Esophagus squamous epithelium (tissue), 5 donors: ENCODE data around the gene PLEKHS1. TPM values are rescaled to one million over a fixed set of nuclear protein-coding genes. Genes with fewer than 3 reads are reported as not detected.

Experiments used
- DNase-seq: peaks from one replicate; lab custom pipeline; 2025; lab: John Stamatoyannopoulos, UW
- H3K27ac ChIP-seq, 4 donors: fragments of 200-600 bp; sonication (generic); one replicate each; pipeline ENCODE4 v1.5.1; 2016 to 2019; ENCODE audit warnings: mild to moderate bottlenecking in 1 of 4
- H3K27me3 ChIP-seq, 4 donors: fragments of 200-600 bp; sonication (generic); 1 replicate in 3 of 4; 2 replicates in 1 of 4; pipeline versions ENCODE4 v1.5.1 to v1.6.0; 2017 to 2021; ENCODE audit warnings: antibody characterized with exemption in 1 of 4
- H3K36me3 ChIP-seq, 3 donors: fragments of 200-600 bp; sonication (generic); one replicate each; pipeline ENCODE4 v1.5.1; 2016 to 2019
- H3K4me1 ChIP-seq, 3 donors: fragments of 200-600 bp; sonication (generic); one replicate each; pipeline ENCODE4 v1.5.1; 2017 to 2019
- H3K4me3 ChIP-seq, 4 donors: fragments of 200-600 bp; sonication (generic); 1 replicate in 3 of 4; 2 replicates in 1 of 4; pipeline ENCODE4 v1.5.1; 2016 to 2019; ENCODE audit warnings: mild to moderate bottlenecking in 2 of 4, moderate library complexity in 1 of 4
- H3K9me3 ChIP-seq, 3 donors: fragments of 200-600 bp; sonication (generic); one replicate each; pipeline ENCODE4 v1.5.1; 2016 to 2019
- CTCF ChIP-seq, 6 experiments: fragments of 450-650 bp in 4 of 6; fragments of 200-600 bp in 2 of 6; sonication (generic) in 2 of 6; IDR thresholded peaks; one replicate each; pipeline ENCODE4 v1.5.1; 2016 to 2019; ENCODE audit warnings: antibody characterized with exemption in 6 of 6, mild to moderate bottlenecking in 4 of 6, moderate library complexity in 4 of 6
- POLR2A ChIP-seq, 4 donors: fragments of 450-650 bp; IDR thresholded peaks; one replicate each; pipeline ENCODE4 v1.6.1; 2017; ENCODE audit warnings: antibody characterized with exemption in 4 of 4, mild to moderate bottlenecking in 4 of 4, moderate library complexity in 3 of 4
- WGBS, 2 donors: methylation state at CpG; one replicate each; pipeline ENCODE4 v1.1.5; 2018; 5-methylcytosine and 5-hydroxymethylcytosine counted together
- intact Hi-C: fragments of 100-400 bp; cut with DNase I; formaldehyde crosslinking; loops from one replicate; pipeline ENCODE4 v1.15.0; 2022
- total RNA-seq, 4 donors: library from RNA; depleted of rRNA; stranded (reverse); fragments of >200 nt; gene quantifications; one replicate each; pipeline ENCODE4 v1.1.0, GENCODE V29; 2016
- donor health status: DM: yes; HTN: yes; CAD: no.

The PLEKHS1 gene
- total RNA-seq, 4 donors from 2014 or later = 0.82 TPM; not detected in 3

- Histone ChIP-seq H3K4me3 (no peak overlapping the region), H3K27me3 (no peaks in the 10 kb centered on the region), H3K36me3 (no peaks in the 10 kb centered on the region), H3K4me1 (peaks cover 0 to 12% (median 0%) of the 10 kb centered on the region in 3 donors), H3K9me3 (no peaks in the 10 kb centered on the region), H3K27ac (no peak overlapping the region)
- no peak for DNase-seq
- intact Hi-C loops = no loop called here
- WGBS, 2 donors = 66 to 87% methylated on average over 3 of the region's 3 CpGs
- TF ChIP-seq CTCF (IDR thresholded peaks at IDR 0.05) (no peak), POLR2A (IDR thresholded peaks at IDR 0.05) (no peak)
These were observed 11.9 kb upstream of the PLEKHS1 start for GRCh38 chr10:113739577-113739976.

GRCh38 chr10:113740850-113741249 lies 10.6 kb upstream of the PLEKHS1 start:
- H3K27ac ChIP-seq = no peak overlapping the region
- no peaks in the 10 kb centered on the region for H3K9me3 ChIP-seq
- 88 to 92% methylated on average over 3 of the region's 3 CpGs for WGBS, 2 donors
- no peak overlapping the region for H3K4me3 ChIP-seq
- TF ChIP-seq CTCF (IDR thresholded peaks at IDR 0.05) = no peak
- no peak for TF ChIP-seq POLR2A (IDR thresholded peaks at IDR 0.05)
- H3K27me3 ChIP-seq = no peaks in the 10 kb centered on the region
- peaks cover 0 to 7% (median 0%) of the 10 kb centered on the region in 3 donors for H3K4me1 ChIP-seq
- intact Hi-C loops = no loop called here
- no peak for DNase-seq
- H3K36me3 ChIP-seq = no peaks in the 10 kb centered on the region

GRCh38 chr10:113742466-113742865 lies 9.0 kb upstream of the PLEKHS1 start:
- DNase-seq = no peak
- no peaks in the 10 kb centered on the region for H3K27me3 ChIP-seq
- no peaks in the 10 kb centered on the region for H3K4me1 ChIP-seq
- no peaks in the 10 kb centered on the region for H3K9me3 ChIP-seq
- 70 to 75% methylated on average over 2 of the region's 2 CpGs for WGBS, 2 donors
- H3K36me3 ChIP-seq = no peaks in the 10 kb centered on the region
- no peak overlapping the region for H3K4me3 ChIP-seq
- intact Hi-C loops = no loop called here
- no peak overlapping the region for H3K27ac ChIP-seq
- TF ChIP-seq CTCF (IDR thresholded peaks at IDR 0.05) = no peak

- H3K27ac ChIP-seq = no peak overlapping the region
- no peaks in the 10 kb centered on the region for H3K9me3 ChIP-seq
- no peak for TF ChIP-seq CTCF (IDR thresholded peaks at IDR 0.05)
- no peak for TF ChIP-seq POLR2A (IDR thresholded peaks at IDR 0.05)
- H3K4me1 ChIP-seq = no peaks in the 10 kb centered on the region
- H3K36me3 ChIP-seq = no peaks in the 10 kb centered on the region
- no peak overlapping the region for H3K4me3 ChIP-seq
- no peak for DNase-seq
- intact Hi-C loops = no loop called here
- H3K27me3 ChIP-seq = no peaks in the 10 kb centered on the region
These were observed 7.9 kb upstream of the PLEKHS1 start for GRCh38 chr10:113743594-113743993.

- no peak for DNase-seq
- H3K36me3 ChIP-seq = no peaks in the 10 kb centered on the region
- H3K27ac ChIP-seq = no peak overlapping the region
- intact Hi-C loops = no loop called here
- H3K4me3 ChIP-seq = no peak overlapping the region
- no peaks in the 10 kb centered on the region for H3K27me3 ChIP-seq
- H3K9me3 ChIP-seq = no peaks in the 10 kb centered on the region
- 69 to 92% methylated on average over 1 to 2 of the region's 2 CpGs for WGBS, 2 donors
- H3K4me1 ChIP-seq = no peaks in the 10 kb centered on the region
- no peak for TF ChIP-seq POLR2A (IDR thresholded peaks at IDR 0.05)
- TF ChIP-seq CTCF (IDR thresholded peaks at IDR 0.05) = no peak
These were observed 6.1 kb upstream of the PLEKHS1 start for GRCh38 chr10:113745374-113745773.
